Pons (tissue), 1 donor: ENCODE results near the gene ASPM.

Experiments used
- DNase-seq: peaks from one replicate; pipeline ENCODE4 v3.0.0-alpha.2; 2016; ENCODE audit warnings: low spot score

The ASPM gene, protein sequence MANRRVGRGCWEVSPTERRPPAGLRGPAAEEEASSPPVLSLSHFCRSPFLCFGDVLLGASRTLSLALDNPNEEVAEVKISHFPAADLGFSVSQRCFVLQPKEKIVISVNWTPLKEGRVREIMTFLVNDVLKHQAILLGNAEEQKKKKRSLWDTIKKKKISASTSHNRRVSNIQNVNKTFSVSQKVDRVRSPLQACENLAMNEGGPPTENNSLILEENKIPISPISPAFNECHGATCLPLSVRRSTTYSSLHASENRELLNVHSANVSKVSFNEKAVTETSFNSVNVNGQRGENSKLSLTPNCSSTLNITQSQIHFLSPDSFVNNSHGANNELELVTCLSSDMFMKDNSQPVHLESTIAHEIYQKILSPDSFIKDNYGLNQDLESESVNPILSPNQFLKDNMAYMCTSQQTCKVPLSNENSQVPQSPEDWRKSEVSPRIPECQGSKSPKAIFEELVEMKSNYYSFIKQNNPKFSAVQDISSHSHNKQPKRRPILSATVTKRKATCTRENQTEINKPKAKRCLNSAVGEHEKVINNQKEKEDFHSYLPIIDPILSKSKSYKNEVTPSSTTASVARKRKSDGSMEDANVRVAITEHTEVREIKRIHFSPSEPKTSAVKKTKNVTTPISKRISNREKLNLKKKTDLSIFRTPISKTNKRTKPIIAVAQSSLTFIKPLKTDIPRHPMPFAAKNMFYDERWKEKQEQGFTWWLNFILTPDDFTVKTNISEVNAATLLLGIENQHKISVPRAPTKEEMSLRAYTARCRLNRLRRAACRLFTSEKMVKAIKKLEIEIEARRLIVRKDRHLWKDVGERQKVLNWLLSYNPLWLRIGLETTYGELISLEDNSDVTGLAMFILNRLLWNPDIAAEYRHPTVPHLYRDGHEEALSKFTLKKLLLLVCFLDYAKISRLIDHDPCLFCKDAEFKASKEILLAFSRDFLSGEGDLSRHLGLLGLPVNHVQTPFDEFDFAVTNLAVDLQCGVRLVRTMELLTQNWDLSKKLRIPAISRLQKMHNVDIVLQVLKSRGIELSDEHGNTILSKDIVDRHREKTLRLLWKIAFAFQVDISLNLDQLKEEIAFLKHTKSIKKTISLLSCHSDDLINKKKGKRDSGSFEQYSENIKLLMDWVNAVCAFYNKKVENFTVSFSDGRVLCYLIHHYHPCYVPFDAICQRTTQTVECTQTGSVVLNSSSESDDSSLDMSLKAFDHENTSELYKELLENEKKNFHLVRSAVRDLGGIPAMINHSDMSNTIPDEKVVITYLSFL (N-terminal part only)

DNA sequence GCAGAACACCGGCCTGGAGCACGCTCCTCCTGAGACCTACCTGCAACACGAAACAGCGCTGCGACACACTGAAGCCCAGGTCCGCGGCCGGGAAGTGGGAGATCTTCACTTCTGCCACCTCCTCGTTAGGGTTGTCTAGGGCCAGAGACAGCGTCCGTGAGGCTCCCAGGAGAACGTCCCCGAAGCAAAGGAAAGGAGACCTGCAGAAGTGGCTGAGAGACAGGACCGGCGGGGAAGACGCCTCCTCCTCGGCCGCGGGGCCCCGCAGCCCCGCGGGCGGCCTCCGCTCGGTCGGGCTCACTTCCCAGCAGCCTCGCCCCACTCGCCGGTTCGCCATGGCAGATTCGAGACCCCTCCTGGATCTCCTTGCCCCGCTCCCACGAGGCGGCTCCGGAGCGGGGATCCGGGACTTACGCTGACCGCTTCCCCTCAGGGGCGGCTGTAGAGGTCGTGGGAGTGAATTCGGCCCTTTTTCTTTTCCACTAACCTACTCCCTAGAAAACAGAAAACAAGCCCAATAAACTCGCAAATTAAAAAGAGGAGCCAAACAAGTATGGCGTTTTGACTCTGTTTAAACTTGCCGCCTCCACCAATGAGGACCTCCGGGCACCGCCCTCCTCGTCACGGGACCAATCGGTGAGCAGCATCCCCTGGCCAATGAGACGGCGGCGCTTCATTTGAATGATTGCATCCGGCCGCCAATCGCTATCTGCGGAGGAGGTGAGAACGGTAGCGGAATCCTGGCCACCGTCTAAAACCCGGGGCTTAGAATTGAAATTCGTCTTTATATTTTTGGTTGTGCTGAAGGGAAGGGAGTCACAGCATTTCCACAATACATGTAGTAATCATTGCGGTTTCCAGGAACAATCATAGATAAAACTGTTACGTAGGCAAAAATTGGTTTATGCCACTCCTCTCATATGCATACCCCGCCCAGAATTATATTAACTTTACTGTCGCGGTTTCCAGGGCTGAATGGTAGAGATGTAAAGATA lies at the start of gene ASPM:
TSS of gene ASPM (minus strand) at position 569 of the 995 bp plus-strand sequence. CDS start at position 337, 232 bp downstream.
- DNase-seq, result peak; percentile 91

DNA sequence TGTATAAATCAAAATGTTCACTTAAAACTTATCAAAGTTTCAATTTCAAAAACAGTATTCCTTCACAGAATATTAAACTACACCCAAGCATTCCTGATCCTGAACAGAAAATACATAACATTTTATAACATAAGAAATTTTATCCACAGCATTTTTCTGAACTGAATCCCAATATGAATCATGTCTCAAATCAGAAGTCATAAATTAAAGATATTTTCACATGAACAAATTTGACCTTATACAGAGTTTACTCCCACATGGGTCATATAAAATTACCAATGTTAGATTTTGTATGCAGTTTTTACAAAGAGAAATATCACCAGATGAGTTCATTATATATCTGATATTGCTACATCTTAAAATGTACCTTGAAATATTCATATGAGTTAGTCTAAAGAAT lies 48.6 kb upstream of the ASPM start:
- DNase-seq, result no peak

DNA sequence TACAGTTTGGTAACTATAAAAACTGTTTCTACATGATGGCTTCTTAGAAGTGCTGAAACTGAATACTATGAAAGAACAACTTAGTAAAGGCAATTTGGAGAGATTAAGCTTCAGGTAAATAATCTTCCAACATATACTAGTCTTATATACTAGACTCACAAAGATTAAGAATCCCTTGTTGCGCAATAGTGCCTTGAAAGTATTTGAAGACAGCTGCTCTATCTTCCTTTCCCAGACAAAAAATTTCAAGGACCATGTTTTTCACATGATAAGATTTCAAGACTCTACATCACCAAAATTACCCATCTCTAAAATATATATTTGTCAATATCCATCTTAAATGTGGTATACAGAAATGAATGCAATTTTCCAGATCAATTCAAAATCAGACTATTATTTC lies 37.7 kb upstream of the ASPM start:
- no peak for DNase-seq

DNA sequence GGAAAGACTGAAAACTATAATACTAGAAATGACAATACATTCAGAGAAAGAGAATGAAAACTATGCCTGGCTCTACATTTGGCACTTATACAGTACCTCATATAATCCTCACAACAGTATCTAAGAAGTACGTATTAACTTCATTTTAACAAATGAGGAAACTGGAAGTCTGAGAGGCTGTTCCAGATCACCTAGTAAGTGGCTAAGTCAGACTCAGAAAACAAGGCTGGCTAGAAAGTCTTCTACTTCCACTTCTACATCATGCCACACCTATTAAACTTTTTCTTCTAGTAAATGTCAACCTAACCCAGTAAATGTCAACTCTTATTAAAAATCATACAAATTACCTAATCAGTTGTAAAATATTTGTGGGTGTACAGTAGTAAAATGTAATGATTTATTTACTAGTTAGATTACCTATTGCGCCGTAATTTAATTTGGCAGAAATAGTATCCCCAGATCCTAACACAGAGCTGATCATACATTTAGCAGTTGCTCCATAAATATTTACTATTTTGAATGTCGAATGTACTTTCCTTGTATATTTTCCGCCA lies 36.8 kb upstream of the ASPM start:
- no peak for DNase-seq

DNA sequence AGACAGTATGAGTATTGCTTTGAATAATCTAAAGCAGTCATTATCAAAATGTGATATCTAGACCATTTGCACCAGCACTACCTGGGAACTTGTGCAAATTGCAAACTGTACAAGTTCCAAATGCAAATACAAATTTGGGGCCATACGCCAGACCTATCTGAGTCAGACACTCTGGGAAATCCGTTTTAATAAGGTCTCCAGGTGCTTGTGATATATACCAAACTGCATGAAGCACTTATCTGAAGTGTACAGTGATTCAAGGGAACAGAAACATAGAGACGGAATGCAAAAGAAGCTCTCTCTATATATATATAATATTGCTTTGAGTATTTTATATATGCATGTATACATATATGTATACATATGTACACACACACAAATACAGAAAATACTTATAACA lies 36.2 kb upstream of the ASPM start:
- DNase-seq, result no peak

DNA sequence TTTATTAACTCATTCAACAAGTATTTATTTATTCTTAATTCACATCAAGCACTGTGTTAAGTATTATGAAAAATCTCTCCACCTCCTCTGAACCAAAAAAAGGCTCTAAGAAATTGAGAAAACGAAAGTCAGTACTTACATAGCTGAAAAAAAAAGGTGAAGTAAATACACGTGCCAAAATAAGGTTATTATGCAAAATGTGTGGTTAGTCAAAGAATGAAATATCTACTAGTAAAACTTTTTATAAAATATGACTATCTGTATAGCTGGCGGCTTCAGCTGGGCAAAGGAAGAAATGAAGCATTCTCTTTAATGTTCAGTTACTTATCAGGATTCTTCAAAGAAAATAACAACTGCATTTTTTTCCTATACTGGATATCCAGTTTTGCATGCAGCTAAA lies 35.5 kb upstream of the ASPM start:
- no peak for DNase-seq

DNA sequence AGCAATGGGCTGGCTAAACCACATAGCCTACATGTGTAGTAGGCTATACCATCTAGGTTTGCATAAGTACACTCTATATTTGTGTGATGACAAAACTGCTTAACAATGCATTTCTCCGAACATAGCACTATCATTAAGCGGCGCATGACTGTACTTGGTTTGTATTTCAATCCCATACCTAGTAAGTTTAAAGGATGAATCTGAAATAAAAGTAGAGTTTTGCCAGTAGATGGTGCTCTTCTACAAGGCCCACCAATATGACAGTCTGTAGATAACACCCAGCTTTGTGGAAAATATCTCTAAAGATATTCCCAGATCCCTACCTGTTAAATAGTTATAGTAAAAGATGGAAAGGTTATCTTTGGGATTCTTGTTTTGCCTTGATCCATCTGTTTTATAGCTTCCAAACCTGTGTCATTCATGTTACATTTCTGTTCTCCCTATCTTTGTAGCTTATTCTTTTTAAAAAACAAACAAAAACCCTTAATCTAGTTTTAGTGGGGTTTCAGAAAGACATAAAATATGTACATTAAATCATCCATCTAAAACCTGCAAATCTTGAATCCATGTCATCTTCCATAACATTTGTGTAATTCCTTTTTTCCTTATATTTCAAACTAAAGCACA lies 33.9 kb upstream of the ASPM start:
- peak; percentile 66 for DNase-seq

DNA sequence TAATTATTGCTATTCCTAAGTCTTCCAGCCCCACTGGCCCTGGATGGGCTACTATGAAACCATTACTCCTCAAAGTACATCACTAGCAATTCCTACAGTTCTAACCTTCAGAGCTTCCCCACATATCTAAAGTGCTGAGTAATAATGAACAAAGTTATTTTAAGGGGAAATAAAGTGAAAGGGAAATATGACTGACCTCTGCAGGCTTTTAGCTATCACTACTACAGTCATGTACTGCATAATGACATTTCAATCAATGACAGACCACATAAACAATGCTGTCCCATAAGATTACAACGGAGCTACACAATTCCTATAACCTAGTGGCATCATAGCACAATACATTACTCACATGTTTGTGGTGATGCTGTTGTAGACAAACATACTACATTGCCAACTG lies 32.5 kb upstream of the ASPM start:
- DNase-seq, result no peak

DNA sequence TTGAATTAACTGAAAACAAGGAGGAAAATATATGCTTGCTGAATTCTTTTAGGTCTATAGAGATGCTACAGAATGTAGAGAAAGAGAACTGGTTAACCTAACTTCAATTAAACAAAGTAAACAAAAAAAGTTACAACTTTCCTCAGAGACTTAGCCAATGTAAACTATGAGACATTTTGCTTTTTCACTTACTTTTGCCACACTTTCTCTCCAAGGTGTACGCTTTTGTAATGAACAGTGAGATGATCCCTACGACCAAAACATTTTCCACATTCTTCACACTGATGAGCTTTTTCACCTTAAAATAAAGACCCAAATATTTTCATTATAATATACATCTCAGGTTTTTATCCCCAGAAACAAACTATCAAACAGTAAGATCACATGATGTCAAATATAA lies 28.3 kb upstream of the ASPM start:
- DNase-seq, result no peak

DNA sequence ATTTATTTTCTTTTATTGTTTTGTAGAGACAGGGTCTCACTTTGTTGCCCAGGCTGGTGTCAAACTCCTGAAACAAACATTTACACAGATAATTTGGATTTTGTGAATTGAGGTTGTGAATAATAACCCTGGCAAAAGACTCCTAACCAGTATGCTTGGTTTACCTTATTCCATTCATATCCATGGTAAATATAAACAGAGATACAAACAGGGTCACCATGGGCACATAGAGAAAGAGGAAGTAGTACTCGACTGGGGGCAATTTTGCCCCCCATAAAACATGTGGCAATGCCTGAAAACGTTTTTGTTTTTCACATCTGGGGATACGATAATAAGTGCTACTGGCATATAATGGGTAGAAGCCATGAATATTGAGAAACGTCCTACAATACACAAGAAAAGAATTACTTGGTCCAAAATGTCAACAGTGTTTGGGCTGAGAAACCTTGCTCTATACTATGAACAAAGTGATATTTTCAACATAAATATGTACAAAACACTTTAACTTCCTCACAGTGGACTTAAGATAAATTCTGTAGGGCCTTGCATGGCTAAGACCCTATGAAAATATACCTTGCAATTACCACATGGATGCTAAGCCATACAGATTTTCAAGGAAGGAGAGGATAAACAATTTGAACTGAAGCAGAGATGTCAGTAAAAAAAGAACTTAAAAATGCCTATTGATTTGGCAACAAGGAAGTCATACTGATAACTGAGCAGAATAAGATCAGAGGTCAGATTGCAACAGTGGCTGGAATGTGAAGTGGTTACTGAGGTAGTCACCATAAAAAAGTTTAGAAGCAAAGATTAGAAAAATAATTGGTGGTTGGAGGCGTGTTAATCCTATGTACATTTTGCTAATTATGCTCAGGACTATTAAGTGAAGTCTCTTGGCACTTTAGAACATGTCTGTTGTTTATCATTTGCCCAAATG lies 27.4 kb upstream of the ASPM start:
- DNase-seq, result no peak

DNA sequence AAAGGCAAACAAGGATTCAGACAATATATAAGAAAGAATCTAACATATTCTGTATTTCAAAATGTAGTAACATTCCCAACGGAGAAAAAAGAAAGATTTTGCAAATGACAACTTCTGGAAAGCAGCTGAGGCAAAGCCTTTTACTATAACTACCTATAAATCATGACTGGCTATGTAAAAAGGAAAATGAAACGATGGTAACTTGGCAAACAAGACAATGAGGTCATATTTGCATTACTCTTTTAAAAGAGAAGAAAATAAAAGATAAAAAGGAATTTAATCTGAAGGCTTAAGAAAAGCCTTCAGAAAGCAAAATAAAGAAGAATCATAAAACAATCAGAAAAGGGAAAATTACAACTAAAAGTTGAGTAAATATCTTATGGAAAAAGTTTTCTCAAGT lies 25.1 kb upstream of the ASPM start:
- DNase-seq, result no peak

DNA sequence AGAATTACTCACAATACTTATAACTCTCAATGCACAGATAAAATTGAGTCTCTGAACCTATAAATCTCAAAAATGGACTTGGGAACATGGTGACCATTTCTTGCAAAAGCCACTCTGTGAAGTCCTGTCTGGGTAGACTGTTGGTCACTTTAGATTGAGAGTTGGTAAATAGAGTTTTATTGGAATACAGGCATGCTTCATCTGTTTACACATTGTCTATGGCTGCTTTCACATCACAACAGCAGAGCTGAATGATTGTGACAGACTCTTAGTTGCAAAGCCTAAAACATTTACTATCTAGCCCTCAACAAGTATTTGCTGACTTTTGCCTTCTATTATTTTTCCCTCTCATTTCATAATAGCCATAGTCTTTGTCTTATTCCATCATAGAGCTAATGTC lies 24.1 kb upstream of the ASPM start:
- DNase-seq, result no peak

DNA sequence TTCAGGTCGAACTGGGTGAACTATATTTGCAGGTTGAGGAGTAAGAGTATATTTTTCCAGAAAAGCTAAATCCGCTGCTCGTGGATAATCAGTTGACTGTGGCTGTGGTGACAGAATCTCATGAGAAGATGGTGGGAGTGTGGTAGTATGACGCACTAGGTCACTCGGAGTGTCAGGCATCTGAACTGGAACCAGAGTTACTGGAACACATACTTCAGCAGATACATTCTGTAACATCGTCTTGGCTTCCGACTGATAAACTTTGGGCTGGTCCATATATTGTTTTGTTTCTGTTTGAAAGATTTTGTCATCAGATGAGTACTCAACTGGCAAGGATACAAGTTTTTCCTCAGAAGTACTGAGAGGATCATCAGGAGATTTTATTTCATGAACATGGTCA lies 13.0 kb upstream of the ASPM start:
- DNase-seq, result no peak

DNA sequence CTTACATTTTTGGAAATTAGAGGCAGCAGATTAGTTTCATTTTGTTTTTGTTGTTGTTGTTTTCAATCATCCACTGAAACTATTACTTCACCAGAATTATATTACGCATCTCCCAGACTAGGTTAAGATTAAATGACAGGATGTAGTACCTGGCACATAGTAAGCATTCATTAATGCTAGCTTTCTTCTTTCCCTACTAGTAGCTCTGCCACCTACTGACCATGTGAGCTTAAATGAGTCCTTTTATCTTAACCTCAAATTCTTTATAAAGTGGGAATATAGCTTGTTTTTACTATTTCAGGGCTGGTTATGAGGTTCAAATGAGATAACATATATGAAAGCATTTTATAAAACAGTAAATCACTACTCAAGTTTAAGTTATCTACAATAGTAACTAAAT lies 10.2 kb upstream of the ASPM start:
- no peak for DNase-seq

DNA sequence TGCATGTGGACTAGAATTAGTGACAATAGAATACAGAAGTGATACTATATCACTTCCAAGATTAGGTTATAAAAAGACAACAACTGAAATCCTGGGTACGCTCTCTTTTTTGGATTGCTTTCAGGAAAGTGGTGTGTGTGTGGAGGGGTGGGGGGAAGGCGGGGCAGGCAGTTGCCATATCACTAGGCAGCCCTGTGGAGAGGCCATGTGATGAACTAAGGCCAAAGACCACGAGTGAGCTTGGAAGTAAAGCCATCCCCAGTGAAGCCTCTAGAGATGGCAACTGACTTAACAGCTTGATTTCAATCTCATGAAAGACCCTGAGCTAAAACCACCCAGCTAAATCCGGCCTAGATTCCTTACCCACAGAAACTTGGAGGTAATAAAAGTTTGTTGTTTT lies 6.2 kb upstream of the ASPM start:
- DNase-seq, result no peak

DNA sequence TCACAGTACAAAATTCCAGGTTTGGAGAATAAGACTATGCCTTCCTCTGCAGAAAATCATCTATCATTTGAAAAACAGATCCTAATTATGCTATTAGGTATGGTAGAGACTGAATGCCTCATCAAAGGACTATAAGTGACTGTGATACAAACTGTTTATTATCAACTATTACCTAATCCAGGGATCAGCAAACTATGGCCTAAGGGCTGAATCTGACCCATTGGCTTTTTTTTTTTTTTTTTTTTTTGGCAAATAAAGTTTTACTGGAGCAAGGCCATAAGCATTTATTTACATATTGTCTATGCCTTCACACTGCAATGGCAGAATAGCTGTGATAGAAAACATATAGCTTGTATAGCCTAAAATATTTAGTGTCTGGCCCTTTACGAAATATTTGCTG lies 4.7 kb upstream of the ASPM start:
- no peak for DNase-seq

DNA sequence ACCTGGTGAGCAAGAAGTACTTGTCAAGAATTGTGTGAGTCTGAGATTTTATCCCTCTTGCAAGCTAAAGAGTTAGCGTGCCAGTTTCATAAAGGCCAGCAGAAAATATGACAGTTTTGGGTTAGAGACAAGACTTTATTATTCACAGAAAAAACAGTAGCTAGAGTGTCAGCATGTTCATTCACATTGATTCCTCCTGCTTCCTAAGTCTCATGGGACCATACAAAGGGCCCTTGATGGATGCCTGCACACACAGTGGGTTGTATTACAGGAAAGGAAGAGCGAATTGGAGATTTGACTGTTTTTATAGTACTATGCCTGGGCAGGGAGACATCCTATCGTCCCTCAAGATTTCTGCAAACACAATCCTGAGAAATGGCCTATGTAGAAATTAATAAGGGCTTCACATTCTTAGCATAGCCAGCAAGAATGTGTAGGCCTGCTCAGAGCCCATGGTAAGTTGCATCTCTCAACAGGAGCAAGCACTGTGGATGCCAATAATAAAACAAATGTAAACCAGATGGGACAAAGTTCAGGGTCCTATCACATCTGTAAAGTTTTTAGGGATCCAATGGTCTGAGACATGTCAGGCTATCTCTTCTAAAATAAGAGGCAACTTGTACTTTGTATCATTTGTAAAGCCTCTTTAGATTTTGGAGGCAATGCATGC lies 4.0 kb upstream of the ASPM start:
- peak; percentile 21 for DNase-seq

DNA sequence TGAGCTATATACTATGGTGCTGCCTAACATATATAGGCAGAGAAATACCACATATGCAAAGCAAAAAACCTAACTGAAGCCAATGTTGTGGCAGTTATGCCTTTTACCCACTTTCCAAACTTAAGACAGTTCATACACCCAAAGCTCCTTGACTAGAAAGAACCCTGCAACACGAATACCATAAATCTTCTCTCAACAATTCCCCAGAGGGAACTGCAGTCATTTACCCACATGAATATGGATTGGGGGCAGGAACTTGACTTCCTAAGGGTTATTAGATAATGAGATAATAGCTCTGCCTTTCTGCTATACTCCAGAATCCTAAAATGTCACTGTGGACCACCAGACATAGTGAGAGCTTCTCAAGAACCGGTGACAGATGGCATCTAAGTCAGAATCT lies 2.9 kb upstream of the ASPM start:
- DNase-seq, result no peak
